ENCODE measurements around the gene PPP1R7.
"Not testable (repeated sequence)": the region's sequence is repeated elsewhere in the genome, so short reads cannot be mapped to it uniquely, and the experiment has no call there.

The PPP1R7 gene, protein sequence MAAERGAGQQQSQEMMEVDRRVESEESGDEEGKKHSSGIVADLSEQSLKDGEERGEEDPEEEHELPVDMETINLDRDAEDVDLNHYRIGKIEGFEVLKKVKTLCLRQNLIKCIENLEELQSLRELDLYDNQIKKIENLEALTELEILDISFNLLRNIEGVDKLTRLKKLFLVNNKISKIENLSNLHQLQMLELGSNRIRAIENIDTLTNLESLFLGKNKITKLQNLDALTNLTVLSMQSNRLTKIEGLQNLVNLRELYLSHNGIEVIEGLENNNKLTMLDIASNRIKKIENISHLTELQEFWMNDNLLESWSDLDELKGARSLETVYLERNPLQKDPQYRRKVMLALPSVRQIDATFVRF

DNA sequence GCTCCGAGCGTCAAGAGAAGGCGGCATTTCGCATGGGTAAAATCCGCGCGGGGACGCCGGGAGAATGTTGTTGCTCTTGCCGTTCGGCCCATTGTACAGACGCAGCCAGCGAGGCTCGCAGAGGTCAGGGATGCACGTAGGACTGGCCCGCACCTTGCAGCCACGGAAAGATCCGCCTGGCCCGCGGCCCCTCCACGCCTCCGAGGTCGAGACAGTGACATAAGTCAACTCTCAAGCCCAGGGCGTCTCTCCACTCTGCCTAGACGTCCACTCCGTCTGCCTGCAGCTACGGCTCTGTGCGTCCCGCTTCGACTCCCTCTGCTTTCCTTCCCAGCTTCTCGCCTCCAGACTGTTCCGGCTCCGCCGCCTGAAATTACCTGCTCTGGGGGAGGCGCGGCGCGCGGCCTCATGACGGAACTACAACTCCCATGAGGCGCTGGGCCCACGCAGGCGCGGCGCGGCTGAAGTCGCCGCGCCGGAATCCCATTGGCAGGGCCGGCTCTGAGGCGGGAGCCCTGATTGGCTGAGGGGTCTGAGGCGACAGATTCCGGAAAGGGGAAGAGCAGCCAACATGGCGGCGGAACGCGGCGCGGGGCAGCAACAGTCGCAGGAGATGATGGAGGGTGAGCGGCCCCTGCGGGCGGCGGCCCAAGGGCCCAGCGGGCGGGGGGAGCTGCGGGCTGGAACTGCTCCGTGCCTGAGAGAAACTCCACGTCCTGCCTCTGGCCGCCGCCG, at the start of gene PPP1R7:
Gene PPP1R7, plus strand, starts transcription at position 543 of the 735 bp plus-strand sequence. Its CDS starts 29 bp downstream, at position 572.
- DNase-seq: peak; percentile 96

DNA sequence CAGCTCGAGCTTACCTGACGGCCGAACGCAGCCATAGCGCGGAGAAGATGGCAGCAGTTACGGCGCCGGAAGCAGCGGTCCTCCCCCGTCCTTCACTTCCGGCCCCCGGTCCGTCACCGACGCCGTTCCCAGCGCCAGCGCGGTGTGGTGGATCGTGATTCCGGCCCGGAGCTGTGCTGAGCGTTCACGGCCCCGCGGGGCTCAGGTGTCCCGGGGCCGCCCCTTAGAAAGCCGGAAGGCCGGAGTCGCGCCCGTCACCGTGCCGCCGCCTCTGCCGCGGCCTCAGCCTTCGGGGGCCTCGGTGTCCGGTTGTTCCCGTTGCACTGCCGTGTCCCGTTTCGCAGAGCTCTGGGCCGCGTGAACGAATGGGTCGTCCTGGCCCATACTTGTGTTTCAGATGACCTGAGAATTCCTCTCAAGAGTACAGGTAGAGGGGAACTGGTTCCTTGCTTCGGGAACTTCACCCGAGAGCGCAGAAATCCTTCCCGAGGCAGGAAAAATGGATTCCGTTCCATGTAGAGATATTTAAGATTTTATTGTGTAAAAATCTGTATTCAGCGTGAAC, 47.9 kb upstream of the PPP1R7 start, which contains the start of gene MTERF4:
Gene MTERF4, minus strand, starts transcription at position 49 of the 565 bp plus-strand sequence. Its CDS starts 14 bp downstream, at position 35.
- peak; percentile 94 for DNase-seq

DNA sequence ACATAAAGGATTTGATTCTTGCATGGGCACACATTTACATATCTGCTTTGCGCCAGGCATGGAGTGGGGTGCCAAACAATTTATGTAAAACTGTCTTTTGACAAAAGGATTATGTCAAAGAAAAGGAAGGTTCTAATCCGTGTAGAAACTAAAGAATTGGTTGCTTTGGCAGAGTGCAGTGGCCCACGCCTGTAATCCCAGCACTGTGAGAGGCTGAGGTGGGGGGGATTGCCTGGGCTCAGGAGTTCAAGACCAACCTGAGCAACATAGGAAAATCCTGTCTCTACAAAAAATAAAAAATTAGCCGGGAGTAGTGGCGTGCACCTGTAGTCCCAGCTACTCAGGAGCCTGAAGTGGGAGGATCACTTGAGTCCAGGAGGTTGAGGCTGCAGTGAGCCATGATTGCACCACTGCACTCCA, 47.1 kb upstream of the PPP1R7 start:
- no peak for DNase-seq

DNA sequence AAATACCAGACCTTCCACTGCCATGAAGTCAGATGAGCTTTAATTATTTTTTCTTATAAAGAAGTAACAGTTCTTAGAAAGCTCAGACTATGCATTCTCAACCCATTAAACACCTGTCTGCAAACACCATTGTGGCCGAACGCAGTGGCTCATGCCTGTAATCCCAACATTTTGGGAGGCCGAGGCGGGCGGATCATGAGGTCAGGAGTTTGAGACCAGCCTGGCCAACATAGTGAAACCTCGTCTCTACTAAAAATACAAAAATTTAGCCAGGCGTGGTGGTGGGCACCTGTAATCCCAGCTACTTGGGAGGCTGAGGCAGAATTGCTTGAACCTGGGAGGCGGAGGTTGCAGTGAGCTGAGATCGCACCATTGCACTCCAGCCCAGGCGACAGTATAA, 45.7 kb upstream of the PPP1R7 start:
- not testable (repeated sequence) for DNase-seq

DNA sequence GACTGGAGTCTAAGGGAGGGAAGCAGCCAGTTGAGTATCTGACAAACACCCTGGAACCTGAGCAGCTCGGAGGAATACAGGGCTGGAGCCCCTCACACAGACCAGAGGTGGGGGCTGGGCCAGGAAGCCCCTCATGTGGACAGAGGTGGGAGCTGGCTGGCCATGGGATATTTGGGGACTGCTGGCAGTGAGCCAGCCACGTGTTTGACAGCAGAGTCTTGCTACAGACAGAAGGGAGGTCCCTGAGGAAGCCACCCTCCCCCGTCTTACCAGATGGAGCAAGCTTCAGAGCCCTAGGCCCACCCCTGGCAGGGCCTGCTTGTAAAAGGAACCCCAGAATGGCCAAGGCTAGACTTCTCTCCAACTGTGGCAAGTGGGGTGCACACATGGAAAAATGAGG, 44.6 kb upstream of the PPP1R7 start:
- DNase-seq: no peak

DNA sequence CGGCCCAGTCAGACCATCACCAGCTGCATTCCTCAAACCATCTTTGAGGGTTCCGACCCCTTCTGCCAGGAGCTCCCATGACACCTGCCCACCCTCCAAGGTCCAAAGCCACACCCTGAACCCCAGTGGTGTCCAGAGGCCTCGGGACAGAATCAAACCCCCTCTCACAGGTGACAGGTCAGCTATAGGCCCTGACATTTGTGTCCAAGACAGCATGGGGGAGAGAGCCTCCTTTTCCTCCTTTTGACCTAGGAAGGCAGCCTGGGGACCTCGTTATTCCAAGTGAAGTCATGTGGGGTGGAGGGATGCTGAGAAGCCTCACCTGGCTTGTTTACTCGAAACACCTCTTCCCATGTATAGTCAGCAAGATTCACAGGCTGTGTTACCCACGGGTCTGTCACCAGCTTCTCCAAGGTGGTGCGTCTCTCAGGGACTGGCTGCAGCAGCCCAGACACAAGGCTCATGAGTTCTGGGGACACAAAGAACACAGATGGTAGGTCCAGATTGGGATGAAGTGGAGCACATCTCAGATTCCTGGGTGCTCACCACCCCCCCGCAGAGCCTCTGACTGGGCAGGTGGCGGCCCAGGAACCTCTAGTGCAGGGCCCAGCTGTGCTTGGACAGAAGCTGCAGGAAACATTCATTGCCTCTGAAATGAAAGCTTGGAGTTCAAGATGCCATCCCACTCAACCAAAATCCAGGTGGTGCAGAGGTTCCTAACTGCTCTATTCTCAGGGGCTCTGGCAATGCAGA, 43.1 kb upstream of the PPP1R7 start:
- DNase-seq: no peak

DNA sequence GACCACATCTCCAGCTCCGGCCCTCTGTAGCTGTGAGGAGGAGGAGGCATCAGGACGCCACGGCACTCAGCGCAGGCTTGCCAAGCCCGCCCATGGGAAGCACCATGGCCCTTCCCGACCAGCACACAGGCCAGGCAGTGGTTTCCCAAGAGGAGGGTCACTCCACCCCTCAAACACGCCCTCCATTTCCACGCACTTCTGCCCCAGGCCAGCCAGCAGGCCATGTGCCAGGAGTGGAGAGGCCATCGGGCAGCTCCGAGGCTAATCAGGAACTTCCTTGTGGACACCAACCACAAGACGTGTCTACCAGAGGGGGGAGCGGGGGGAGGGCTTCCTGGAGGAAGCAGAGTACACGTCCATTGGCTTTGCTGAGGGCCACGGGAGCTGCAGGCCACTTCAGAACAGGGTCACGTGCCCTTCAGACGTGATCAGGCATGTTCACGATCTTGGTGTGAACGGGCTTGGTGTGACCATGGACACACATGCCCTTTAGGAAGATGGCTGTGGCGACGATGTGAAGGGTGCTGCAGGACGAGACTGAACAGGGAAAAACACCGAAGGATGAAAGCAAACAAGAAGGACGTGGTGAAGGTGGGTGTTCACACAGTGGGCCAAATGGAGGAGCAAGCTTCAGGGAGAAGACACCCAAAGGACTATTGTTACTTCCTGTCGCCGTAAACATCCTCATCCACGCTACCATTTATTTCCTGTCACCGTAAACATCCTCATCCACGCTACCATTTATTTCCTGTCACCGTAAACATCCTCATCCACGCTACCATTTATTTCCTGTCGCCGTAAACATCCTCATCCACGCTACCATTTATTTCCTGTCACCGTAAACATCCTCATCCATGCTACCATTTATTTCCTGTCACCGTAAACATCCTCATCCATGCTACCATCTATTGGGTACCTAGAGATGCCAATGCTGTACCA, 41.7 kb upstream of the PPP1R7 start:
- DNase-seq: no peak

DNA sequence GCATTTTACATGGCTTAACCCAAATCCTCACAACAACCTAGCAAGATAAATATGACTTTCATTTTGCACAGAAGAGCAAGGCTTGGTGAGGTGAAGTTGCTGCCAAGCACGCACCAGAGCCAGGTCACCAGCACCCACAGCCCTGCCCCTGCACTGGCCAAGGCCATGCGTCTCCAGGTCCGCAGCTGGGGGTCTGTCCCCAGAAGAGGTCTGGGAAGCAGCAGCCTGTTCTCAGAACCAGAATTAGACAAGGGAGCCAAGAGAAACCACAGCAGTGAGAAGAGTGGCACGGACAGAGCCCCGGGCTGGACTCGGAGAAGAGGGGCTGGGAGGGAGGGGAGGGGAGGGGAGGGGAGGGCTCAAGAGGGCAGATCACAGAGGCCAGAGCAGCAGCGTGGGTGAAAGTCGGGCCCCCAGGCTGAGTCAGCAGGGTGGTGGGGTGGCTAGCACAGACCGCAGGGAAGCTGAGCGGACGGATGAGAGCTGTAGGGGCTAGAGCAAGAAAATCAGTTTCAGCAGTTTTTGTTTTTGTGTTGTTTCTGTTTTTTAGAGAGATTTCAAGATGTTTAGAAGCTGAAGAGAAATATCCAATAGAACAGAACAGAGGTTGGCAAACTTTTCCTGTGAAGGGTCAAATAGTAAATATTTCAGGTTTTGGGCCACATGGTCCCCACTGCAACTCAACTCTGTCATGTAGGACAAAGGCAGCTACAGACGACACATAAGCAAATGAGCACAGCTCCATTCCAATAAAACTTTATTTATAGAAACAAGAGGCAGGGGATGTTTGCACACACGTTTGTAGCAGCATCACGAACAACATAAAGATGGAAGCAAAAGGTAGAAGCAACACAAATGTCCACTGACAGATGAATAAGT, 40.8 kb upstream of the PPP1R7 start:
- DNase-seq: no peak

DNA sequence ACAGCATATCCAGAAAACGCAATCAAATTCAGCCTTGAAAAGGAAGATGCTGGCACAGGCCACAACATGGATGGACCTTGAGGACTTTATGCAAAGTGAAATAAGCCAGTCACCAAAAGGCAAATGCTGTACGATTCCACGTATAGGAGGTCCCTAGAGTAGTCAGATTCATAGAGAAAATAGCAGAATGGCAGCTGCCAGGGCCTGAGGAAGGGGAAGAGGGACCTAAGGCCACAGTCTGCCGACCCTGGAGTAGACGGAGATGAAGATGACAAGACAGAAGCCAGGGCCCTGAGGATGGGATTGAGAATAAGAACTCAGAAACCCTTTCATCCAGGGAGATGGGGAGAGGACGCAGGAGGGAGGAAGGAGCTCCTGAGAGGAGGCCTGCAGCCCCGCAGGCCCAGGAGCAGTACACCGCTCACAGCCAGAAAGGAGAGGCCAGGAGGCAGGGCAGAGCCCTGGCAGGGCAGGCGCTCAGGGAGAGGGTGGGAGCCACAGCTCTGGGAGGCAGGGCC, 40.1 kb upstream of the PPP1R7 start:
- DNase-seq: no peak

DNA sequence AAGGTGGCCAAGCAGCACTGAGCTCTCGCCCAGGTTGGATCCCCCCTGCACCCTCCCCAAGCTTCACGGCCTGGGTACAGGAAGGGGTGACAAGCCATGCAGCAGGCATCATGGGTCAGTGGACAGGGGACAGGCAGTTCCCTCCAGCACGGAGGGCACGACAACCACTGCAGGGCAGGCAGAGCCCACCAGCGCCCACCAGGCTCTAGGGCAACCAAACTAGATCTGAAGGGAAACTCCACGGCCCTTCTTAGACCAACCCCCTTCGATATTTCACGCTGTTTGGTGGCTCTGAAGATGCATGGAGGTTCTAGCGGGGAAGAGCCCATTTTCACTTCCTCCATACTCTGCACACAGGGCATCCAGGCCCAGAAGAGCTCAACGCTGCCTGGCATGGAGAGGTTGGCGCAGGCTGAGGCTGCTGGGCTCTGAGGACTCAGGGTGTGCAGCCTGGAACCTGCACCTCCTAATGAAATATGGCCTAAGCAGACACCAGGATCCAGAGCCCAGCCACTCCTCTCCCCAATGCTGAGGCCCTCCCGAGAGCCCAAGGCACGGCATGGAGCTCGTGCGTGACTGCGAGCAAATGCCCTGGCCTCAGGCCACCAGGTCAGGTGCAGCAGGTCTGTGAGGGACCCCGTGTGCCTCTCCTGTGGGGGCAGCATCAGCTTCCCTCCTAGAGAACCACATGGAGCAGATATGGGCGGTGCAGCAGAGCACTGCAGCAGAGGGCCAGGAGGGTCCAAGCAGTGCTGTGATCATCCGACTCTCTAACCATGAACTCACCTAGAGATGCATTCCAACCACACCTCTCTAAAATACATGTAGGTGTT, 39.4 kb upstream of the PPP1R7 start:
- DNase-seq: no peak

DNA sequence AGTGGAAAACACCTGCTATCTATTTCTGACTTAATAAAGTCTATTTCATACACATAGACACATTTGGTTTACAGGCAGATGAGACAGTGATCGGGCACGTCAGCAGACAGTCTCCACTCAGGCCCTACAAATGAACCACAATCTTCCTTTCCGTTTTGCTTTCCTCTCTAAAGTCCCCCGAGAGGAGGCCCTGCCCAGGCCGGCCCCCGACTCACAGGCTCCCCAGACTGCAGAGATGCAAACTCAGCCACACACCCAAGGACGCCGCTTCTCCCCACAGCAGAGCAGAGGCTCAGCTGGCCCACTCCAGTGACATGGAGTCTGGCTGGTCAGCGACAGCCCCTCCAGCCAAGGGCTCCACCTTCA, 38.8 kb upstream of the PPP1R7 start:
- DNase-seq: no peak

DNA sequence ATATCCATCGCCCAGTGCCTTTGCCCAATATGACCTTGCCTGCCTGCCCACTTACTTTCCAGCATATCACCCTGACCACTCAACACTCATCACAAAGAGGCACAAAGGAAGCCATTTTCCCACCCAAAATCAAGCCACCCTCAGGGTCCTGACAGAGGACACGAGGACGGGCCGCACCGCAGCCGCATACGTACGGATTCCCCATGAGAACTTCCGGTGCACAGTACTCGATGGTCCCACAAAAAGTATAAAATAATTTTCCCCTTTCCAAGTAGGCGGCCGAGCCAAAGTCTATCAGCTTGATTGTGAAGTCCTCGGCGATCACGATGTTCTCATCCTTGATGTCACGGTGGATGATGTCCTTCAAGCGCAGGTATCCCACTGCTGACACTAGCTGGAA, 38.2 kb upstream of the PPP1R7 start:
- DNase-seq: no peak

DNA sequence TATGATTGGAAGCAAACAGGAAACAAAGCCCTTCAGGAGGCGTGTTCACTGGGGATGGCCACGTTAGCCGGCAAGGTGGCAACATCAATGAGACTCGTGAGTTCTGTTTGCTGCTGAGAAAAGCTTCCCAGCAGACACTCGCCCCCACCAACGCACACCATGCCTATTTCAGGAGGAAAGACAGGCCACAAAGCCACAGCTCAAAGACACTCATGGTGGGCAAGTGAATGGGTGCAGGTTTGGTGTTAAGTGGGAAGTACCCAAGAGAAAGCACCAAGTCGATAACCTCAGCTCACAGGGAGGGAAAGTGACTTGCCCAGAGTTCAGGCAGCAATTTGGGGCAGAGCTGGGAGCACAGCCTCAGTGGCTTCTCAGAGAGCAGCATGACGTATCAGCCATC, 37.7 kb upstream of the PPP1R7 start:
- no peak for DNase-seq

DNA sequence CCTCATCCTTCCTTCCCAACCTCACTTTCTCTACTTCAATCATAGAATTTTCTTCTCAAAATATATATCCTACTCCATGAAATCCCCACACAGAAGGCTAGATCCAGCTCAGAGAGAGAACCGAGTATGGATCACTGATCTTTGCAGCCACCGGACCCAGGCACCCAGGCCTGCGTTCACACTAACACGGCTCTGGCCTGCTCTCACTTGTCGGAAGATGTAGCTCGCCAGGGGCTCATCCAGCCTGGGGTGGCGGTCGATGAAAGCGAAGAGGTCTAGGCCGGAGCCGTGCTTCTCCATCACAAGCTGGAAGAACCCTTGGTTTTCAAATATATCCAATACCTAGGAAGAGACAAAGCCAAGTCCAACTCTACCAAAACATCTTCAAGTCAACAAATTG, 35.4 kb upstream of the PPP1R7 start:
- DNase-seq: no peak

DNA sequence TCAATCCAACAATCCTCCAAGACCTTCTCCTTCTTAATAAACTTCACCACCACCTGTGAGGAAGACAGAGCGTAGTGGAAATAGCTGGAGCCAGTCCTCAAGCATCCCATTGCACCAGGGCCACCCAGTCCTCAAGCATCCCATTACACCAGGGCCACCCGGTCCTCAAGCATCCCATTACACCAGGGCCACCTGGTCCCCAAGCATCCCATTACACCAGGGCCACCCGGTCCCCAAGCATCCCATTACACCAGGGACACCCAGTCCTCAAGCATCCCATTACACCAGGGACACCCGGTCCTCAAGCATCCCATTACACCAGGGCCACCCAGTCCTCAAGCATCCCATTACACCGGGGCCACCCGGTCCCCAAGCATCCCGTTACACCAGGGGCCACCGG, 34.9 kb upstream of the PPP1R7 start:
- no peak for DNase-seq

DNA sequence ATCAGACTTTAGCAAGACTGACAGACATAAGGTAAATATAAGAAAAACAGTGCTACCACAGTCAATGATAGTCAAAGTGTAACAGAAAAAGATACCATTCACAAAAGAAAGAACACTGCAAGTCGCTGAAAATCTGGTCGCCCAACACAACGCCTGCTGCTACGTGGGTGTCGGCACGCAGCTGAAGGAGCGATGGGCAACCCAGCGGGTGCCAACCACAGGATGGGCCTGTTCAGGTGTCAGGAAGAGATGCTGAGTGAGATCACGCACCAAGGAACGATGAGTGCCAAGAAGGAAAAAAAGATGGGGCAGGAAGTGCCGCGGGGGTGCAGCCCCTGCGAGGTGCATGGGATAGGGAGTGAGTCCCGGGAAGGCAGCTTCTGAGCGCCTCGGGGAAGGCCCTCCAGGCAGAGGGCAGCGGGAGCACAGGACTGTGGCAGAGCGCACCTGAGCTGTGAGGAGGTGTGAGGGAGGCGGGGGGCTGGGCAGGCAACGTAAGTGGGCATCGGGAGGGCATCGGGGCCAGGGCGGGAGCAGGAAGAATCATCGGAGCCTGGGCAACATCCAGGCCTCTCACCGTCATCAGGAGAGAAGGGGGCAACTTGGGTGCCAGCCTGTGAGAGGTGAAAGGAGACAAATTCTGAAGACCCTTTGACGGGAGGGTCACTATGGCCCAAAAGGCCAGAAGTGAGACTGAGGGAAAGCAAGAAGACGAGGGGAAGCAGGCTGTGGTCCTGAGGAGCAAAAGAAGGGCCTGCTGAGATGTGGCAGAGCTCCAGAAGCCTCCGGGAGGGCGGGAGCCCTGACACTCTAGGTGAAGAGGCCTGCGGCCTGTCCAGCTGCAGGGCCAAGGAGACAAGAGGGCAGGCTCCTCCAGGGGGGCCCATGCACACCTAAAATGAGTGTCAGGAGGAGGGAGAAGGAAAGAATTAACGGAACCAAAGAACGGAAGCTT, 33.4 kb upstream of the PPP1R7 start:
- DNase-seq: no peak

DNA sequence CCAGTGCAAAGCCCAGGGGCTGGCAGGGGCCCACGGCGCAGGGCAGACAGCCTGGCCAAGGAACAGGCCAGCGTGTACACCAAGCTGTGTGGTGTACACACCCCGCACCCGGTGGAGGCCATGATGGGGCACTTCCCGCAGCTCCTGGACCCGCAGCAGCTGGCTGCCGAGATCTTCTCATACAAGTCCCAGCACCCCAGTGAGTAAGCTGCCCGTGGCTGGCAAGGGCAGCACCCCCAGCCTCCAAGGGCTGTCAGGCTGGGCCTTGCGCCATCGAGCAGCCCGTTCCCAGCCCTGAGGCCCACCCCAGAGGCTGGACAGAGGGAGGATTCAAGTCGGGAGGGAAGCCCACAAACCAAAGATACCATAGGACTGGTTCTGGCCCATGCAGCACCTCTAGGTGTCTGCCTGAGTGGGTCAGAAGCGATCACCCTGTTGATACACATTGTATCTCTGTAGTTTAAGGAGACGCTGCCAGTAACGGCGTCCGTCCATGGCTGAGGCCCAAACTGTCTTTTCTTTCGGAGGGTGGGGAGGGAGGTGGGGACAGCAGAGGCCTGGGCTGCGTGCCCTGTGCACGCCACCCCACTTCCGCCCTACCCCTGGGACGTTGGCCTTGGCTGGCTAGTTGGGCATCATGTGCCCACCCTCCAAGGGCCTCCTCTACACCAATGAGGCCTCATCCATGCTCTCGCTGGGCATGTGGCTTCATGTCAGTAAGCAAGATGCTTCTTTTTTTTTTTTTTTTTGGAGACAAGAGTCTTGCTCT, 31.3 kb upstream of the PPP1R7 start:
- no peak for DNase-seq

DNA sequence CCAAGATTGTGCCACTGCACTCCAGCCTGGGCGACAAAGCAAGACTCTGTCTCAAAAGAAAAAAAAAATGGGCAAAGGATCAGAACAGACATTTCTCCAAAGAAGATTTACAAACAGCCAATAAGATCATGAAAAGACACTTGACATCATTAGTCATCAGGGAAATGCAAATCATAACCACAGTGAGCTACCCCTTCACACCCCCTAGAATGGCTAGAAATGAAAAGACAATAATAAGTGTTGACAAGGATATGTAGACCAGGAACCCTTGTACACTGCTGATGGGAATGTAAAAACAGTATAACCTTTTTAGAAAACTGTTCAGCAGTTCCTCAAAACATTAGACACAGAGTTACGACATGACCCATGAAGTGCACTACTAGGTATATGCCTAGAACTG, 29.8 kb upstream of the PPP1R7 start:
- DNase-seq: no peak

All from retina (tissue), 1 donor.